Activated T-helper 9 cell treated with anti-CD3 and anti-CD28 coated beads, Interleukin-2, amount 50 U/mL, for 16 hours (primary cell): Measurements from ENCODE around the gene STK11.

Experiments used
- DNase-seq: peaks from one replicate; pipeline ENCODE4 v3.0.0-alpha.2; 2020; ENCODE audit warnings: low read depth

STK11 gene

GRCh38 chr19:1226522-1227303 is 21.1 kb downstream of the STK11 start:
- no peak for DNase-seq

GRCh38 chr19:1227304-1228054 is 21.9 kb downstream of the STK11 start:
- DNase-seq = no peak

GRCh38 chr19:1228161-1228957 is 22.8 kb downstream of the STK11 start:
- DNase-seq = no peak

- DNase-seq = no peak
These were observed 23.7 kb downstream of the STK11 start for GRCh38 chr19:1229056-1229923.

GRCh38 chr19:1229924-1230782 is 24.6 kb downstream of the STK11 start:
- DNase-seq = no peak

GRCh38 chr19:1230783-1231489 is 25.4 kb downstream of the STK11 start:
- no peak for DNase-seq

GRCh38 chr19:1231729-1232637 is 26.4 kb downstream of the STK11 start:
- DNase-seq = no peak

- DNase-seq = no peak
These were observed 27.1 kb downstream of the STK11 start for GRCh38 chr19:1232652-1233072.

- no peak for DNase-seq
These were observed 27.6 kb downstream of the STK11 start for GRCh38 chr19:1233115-1233667.

- DNase-seq = no peak
These were observed 28.7 kb downstream of the STK11 start for GRCh38 chr19:1234051-1234954.

GRCh38 chr19:1234955-1235380 is 29.4 kb downstream of the STK11 start:
- DNase-seq = no peak

GRCh38 chr19:1235625-1236538 is 30.3 kb downstream of the STK11 start:
- DNase-seq = no peak

GRCh38 chr19:1236576-1236975 is 31.0 kb downstream of the STK11 start:
- no peak for DNase-seq

GRCh38 chr19:1237027-1237659 is 31.6 kb downstream of the STK11 start:
- DNase-seq = no peak

- no peak for DNase-seq
These were observed 32.3 kb downstream of the STK11 start, which contains the start of gene CBARP for GRCh38 chr19:1237754-1238368. Gene CBARP (minus strand): TSS chr19:1238005. CDS start chr19:1236100, 1,905 bp downstream.
